Neuronal stem cell (in vitro differentiated cells): Measurements from ENCODE around the gene AMOTL2.
A peak's percentile ranks its signal among the peaks of the same experiment; 100 is the strongest.

Experiments
- DNase-seq: peaks from one replicate; pipeline ENCODE4 v3.0.0-alpha.2; 2013; ENCODE audit warnings: low spot score
- H2AFZ ChIP-seq: one replicate; pipeline ENCODE4 v1.6.1; 2013; ENCODE audit warnings: mild to moderate bottlenecking, low read length, inconsistent platforms
- H2AK5ac ChIP-seq: 2 replicates; pipeline ENCODE4 v1.6.1; 2013; ENCODE audit warnings: low read depth, mild to moderate bottlenecking, inconsistent platforms, low read length, moderate library complexity, mixed read lengths
- H2BK120ac ChIP-seq: 2 replicates; pipeline ENCODE4 v1.6.1; 2013; ENCODE audit warnings: low read depth, mild to moderate bottlenecking, inconsistent platforms, low read length, moderate library complexity, mixed read lengths
- H2BK12ac ChIP-seq: one replicate; pipeline ENCODE4 v1.6.1; 2013; ENCODE audit warnings: low read length, inconsistent platforms
- H2BK15ac ChIP-seq: 2 replicates; pipeline ENCODE4 v1.6.1; 2013; ENCODE audit warnings: mild to moderate bottlenecking, low read length, inconsistent platforms, mixed read lengths
- H2BK5ac ChIP-seq: one replicate; pipeline ENCODE4 v1.6.1; 2013; ENCODE audit warnings: inconsistent platforms, mild to moderate bottlenecking, low read length, moderate library complexity
- H3K14ac ChIP-seq: one replicate; pipeline ENCODE4 v1.6.1; 2013; ENCODE audit warnings: low read length, inconsistent platforms
- H3K18ac ChIP-seq: 2 replicates; pipeline ENCODE4 v1.6.1; 2013; ENCODE audit warnings: low read length, inconsistent platforms
- H3K23ac ChIP-seq: 2 replicates; pipeline ENCODE4 v1.6.1; 2013; ENCODE audit warnings: low read depth, mild to moderate bottlenecking, mixed read lengths, low read length, inconsistent platforms; ENCODE audit not compliant: poor library complexity
- H3K27ac ChIP-seq: replicated peaks from 3 replicates; pipeline ENCODE4 v1.5.1; 2013; ENCODE audit warnings: low read length, inconsistent platforms
- H3K27me3 ChIP-seq, 3 experiments: 2 replicates each; pipeline ENCODE4 v1.6.1; 2013; ENCODE audit warnings: low read length in 3 of 3, mild to moderate bottlenecking in 2 of 3, inconsistent platforms in 1 of 3, low read depth in 1 of 3, mixed read lengths in 1 of 3, moderate library complexity in 1 of 3; ENCODE audit not compliant: control insufficient read depth in 3 of 3, insufficient read depth in 3 of 3
- H3K36me3 ChIP-seq, 2 donors: replicated peaks in 1 of 2; 2 replicates each; pipeline ENCODE4 v1.6.1; 2013; ENCODE audit warnings: low read length in 2 of 2; ENCODE audit not compliant: control insufficient read depth in 2 of 2, insufficient read depth in 2 of 2
- H3K4ac ChIP-seq: 2 replicates; pipeline ENCODE4 v1.6.1; 2013; ENCODE audit warnings: inconsistent platforms, mild to moderate bottlenecking, low read length, moderate library complexity
- H3K4me1 ChIP-seq, 2 donors: 1 replicate in 1 of 2; 2 replicates in 1 of 2; pipeline ENCODE4 v1.6.1; 2013; ENCODE audit warnings: low read length in 2 of 2, low read depth in 1 of 2; ENCODE audit not compliant: control insufficient read depth in 2 of 2, insufficient read depth in 1 of 2
- H3K4me2 ChIP-seq: one replicate; pipeline ENCODE4 v1.6.1; 2013; ENCODE audit warnings: mild to moderate bottlenecking, low read length, inconsistent platforms; ENCODE audit not compliant: insufficient read depth, poor library complexity, severe bottlenecking
- H3K4me3 ChIP-seq, 2 donors: 2 replicates each; pipeline ENCODE4 v1.5.1; 2013; ENCODE audit warnings: low read length in 2 of 2, mild to moderate bottlenecking in 2 of 2, inconsistent platforms in 1 of 2, moderate library complexity in 1 of 2
- H3K79me1 ChIP-seq: one replicate; pipeline ENCODE4 v1.6.1; 2013; ENCODE audit warnings: low read depth, mild to moderate bottlenecking, inconsistent platforms, low read length, moderate library complexity
- H3K9ac ChIP-seq: one replicate; pipeline ENCODE4 v1.6.1; 2013; ENCODE audit warnings: mild to moderate bottlenecking, low read depth, low read length, inconsistent platforms; ENCODE audit not compliant: poor library complexity
- H3K9me3 ChIP-seq, 2 donors: replicated peaks in 1 of 2; 2 replicates each; pipeline versions ENCODE3 to v1.6.1; 2013; ENCODE audit warnings: low read length in 2 of 2, mild to moderate bottlenecking in 2 of 2, inconsistent platforms in 1 of 2, low read depth in 1 of 2, mixed read lengths in 1 of 2, moderate library complexity in 1 of 2; ENCODE audit not compliant: control insufficient read depth in 2 of 2, insufficient read depth in 1 of 2
- H4K8ac ChIP-seq: one replicate; pipeline ENCODE4 v1.6.1; 2013; ENCODE audit warnings: low read depth, mild to moderate bottlenecking, inconsistent platforms, low read length, moderate library complexity
- H4K91ac ChIP-seq: one replicate; pipeline ENCODE4 v1.6.1; 2013; ENCODE audit warnings: low read length, low read depth, mild to moderate bottlenecking, inconsistent platforms; ENCODE audit not compliant: poor library complexity
- WGBS, 2 donors: extraction: QIAGEN DNeasy Blood & Tissue Kit; methylation state at CpG; one replicate each; pipeline ENCODE4 v1.1.7; 2013; ENCODE audit warnings: missing lambda C conversion rate in 2 of 2, mixed read lengths in 1 of 2; ENCODE audit not compliant: insufficient read length in 2 of 2, insufficient replicate concordance in 1 of 2; ENCODE audit errors: extremely low coverage in 2 of 2; 5-methylcytosine and 5-hydroxymethylcytosine counted together

AMOTL2 gene

DNA sequence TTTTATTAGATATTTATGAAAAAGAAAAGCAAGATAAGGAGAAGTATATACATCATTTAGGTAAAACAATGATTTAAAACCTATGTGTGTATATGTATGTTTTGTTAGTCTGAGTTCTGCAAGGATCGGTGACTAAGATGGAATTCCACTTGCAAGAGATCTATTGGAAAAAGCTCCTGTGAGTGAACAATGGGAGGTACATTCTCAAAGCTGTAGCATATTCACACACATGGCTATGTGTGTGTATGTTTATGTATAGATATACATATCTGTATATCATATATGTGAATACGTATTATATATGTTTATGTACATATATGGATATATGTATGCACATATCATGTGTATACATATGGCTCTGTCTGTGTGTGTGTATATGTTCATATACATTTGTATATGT, 54.3 kb downstream of the AMOTL2 start:
- Histone ChIP-seq H2BK120ac (no peak overlapping the region), H3K4me1 (peaks cover 6 to 9% of the 10 kb centered on the region in 2 donors), H4K91ac (no peak overlapping the region), H3K14ac (no peak overlapping the region), H2BK5ac (no peak overlapping the region), H3K23ac (no peak overlapping the region), H3K36me3 (no peaks in the 10 kb centered on the region), H3K27ac (no peak overlapping the region), H2BK12ac (no peak overlapping the region), H2AK5ac (no peak overlapping the region), H3K27me3 (no peaks in the 10 kb centered on the region), H3K18ac (no peak overlapping the region), H3K9ac (no peak overlapping the region), H3K4me3 (no peak overlapping the region), H4K8ac (no peak overlapping the region), H3K9me3 (no peaks in the 10 kb centered on the region), H3K79me1 (no peaks in the 10 kb centered on the region), H3K4ac (no peak overlapping the region), H2AFZ (no peak overlapping the region), H2BK15ac (no peak overlapping the region), H3K4me2 (no peak overlapping the region)
- DNase-seq, result no peak
- no CpG with 5 or more reads among the region's 2 CpGs for WGBS, 2 donors

DNA sequence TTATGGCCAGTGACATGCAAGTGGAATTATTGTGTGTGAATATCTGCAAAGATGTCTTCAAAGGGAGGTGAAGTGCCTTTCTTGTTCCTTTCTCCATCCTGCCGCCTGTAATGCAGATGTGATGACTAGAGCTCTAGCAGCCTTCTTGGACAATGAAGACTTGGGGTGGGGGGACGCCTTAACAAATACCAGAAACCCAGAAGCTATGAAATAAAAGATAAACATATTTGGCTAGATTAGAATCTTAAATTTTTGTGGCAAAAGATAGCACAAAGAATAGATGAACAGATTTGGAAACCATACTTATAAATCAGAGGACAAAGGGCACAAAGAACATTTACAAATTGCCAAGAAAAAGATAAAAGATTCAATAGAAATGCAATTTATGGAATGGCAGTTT, 56.1 kb downstream of the AMOTL2 start:
- Histone ChIP-seq H3K4me2 (no peak overlapping the region), H3K9ac (no peak overlapping the region), H2BK5ac (no peak overlapping the region), H2AK5ac (no peak overlapping the region), H2AFZ (no peak overlapping the region), H4K91ac (no peak overlapping the region), H3K4me1 (peaks cover 9 to 20% of the 10 kb centered on the region in 2 donors), H3K79me1 (no peaks in the 10 kb centered on the region), H3K4me3 (no peak overlapping the region), H4K8ac (no peak overlapping the region), H2BK120ac (no peak overlapping the region), H3K18ac (no peak overlapping the region), H2BK12ac (no peak overlapping the region), H3K27ac (no peak overlapping the region), H3K14ac (no peak overlapping the region), H3K9me3 (no peaks in the 10 kb centered on the region), H3K23ac (no peak overlapping the region), H3K4ac (no peak overlapping the region), H2BK15ac (no peak overlapping the region), H3K27me3 (no peaks in the 10 kb centered on the region), H3K36me3 (no peaks in the 10 kb centered on the region)
- WGBS, 2 donors, result no CpG with 5 or more reads among the region's 2 CpGs
- no peak for DNase-seq

DNA sequence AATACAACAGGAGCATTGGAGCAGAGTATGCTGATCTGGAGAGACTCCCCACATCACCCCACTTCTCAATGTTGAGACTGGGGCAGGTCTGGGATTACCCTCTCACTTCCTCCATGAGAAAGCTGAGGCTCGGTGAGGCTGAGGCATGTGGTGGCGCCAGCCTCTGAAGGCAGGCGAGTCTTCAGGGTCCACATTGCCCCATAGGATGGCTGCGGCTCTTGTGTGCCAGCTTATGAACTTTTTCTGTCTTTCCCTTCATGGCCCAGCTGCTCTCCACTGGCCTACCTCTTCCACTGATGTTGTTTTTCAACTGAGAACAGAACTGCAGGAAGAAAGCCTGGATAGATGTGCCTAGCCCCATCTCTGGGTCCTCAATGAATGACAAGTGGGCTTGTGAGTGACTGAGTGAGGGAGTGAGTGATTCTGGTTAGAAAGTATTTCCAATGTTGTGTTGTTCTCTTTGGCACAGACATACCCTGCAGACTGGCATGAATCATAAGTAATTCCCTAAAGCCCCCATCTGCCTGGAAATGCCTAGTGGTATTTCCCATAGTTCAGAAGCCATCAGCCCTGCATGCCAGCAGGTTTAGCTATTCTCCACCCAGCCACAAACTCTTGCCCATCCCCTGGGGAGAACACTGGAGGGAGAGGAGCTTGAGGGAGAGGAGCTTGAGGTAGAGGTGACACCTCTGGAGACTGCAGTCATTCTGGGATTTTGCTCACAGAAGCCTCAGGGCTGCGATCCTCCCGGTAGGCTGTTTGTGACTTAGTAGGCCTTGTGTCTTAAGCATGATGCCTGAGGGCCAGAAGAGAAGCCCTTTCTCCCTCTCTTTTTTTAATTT, 56.9 kb downstream of the AMOTL2 start:
- H3K79me1 ChIP-seq, result no peaks in the 10 kb centered on the region
- no peak overlapping the region for H3K9ac ChIP-seq
- no peak overlapping the region for H3K4me2 ChIP-seq
- no peak overlapping the region for H4K8ac ChIP-seq
- no peak overlapping the region for H2BK5ac ChIP-seq
- no peaks in the 10 kb centered on the region for H3K9me3 ChIP-seq
- peak overlapping the region; percentile 38 for H2BK15ac ChIP-seq
- no peak overlapping the region for H3K14ac ChIP-seq
- peaks cover 9 to 22% of the 10 kb centered on the region in 2 donors for H3K4me1 ChIP-seq
- DNase-seq, result no peak
- peak overlapping the region; percentile 42 for H3K18ac ChIP-seq
- H3K4me3 ChIP-seq, result no peak overlapping the region
- no peak overlapping the region for H2AFZ ChIP-seq
- H3K27ac ChIP-seq, result no peak overlapping the region
- H2BK12ac ChIP-seq, result peak overlapping the region; percentile 86
- H3K27me3 ChIP-seq, result no peaks in the 10 kb centered on the region
- no peak overlapping the region for H3K23ac ChIP-seq
- no CpG with 5 or more reads among the region's 6 CpGs for WGBS, 2 donors
- H3K36me3 ChIP-seq, result no peaks in the 10 kb centered on the region
- peak overlapping the region; percentile 52 for H2BK120ac ChIP-seq
- H2AK5ac ChIP-seq, result no peak overlapping the region
- no peak overlapping the region for H4K91ac ChIP-seq
- H3K4ac ChIP-seq, result no peak overlapping the region

DNA sequence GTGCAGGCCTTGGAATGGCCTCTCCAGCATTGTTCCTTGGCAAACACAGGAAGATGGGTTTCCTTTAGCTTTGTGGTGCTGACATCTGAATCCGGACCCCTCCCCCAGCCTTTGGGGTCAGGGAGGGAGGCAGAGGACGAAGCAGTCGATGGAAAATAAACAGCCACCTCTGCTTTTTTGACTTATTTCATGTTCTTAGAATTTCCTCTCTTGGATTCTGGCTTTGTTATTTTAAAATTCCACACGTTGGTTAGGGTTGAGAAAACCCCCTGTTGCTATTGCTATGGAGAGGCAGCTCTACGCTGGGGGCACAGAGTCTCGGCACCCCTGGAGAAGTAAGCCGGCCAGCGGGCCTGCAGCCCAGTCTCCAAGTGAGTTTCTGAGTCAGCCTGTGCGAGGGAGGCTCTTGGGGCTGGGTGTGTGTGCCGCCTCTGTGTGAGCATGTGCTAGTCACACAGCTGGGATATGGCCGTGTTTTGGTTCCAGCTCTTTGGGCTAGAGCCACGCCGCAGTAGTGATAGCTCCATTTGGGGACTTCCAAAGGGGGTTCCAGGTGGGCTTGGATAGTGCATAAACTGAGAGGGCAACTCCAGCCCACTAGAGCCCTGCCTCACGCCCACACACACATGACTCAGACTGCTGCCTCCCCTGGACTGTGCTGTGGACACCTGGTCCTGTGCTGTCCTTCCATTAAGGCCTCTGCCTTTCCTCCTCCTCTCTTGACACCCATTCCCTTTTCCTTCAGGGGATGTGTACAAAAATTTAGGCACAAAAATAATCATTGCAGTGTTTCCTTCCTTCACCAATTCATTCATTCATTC, 58.8 kb downstream of the AMOTL2 start:
- DNase-seq, result no peak
- Histone ChIP-seq H3K4me1 (peaks cover 11 to 25% of the 10 kb centered on the region in 2 donors), H3K36me3 (no peaks in the 10 kb centered on the region)

More for the DNA sequence above, 58.8 kb downstream of the AMOTL2 start:
- H3K23ac ChIP-seq, result no peak overlapping the region
- H4K8ac ChIP-seq, result no peak overlapping the region
- no peaks in the 10 kb centered on the region for H3K27me3 ChIP-seq
- no peak overlapping the region for H3K4ac ChIP-seq
- H2BK120ac ChIP-seq, result peak overlapping the region; percentile 10
- H2BK5ac ChIP-seq, result no peak overlapping the region
- no peak overlapping the region for H3K9ac ChIP-seq
- no peaks in the 10 kb centered on the region for H3K9me3 ChIP-seq
- peak overlapping the region; percentile 25 for H2BK15ac ChIP-seq
- H4K91ac ChIP-seq, result no peak overlapping the region
- H3K4me3 ChIP-seq, result no peak overlapping the region
- no peaks in the 10 kb centered on the region for H3K79me1 ChIP-seq
- peak overlapping the region; percentile 76 for H2AFZ ChIP-seq
- H2BK12ac ChIP-seq, result no peak overlapping the region
- no peak overlapping the region for H3K4me2 ChIP-seq
- WGBS, 2 donors, result no CpG with 5 or more reads among the region's 14 CpGs
- no peak overlapping the region for H3K27ac ChIP-seq
- H3K14ac ChIP-seq, result no peak overlapping the region
- H2AK5ac ChIP-seq, result peak overlapping the region; percentile 90
- peak overlapping the region; percentile 78 for H3K18ac ChIP-seq
